Ishikawa (cell line): Measurements from ENCODE around the gene CD200R1L.

Experiments
- CEBPB ChIP-seq: IDR thresholded peaks from 2 replicates; pipeline ENCODE4 v1.6.1; 2012
- CREB1 ChIP-seq: IDR thresholded peaks from 2 replicates; pipeline ENCODE4 v1.6.1; 2012; ENCODE audit warnings: low read depth
- EP300 ChIP-seq: IDR thresholded peaks from 2 replicates; pipeline ENCODE4 v1.6.1; 2012; ENCODE audit warnings: borderline replicate concordance
- FOXM1 ChIP-seq: IDR thresholded peaks from 2 replicates; pipeline ENCODE4 v1.6.1; 2012; ENCODE audit warnings: low read depth, borderline replicate concordance
- NFIC ChIP-seq: IDR thresholded peaks from 2 replicates; pipeline ENCODE4 v1.6.1; 2012
- RAD21 ChIP-seq: IDR thresholded peaks from 2 replicates; pipeline ENCODE4 v1.6.1; 2012; ENCODE audit warnings: low read depth
- TAF1 ChIP-seq: IDR thresholded peaks from 2 replicates; pipeline ENCODE4 v1.6.1; 2012; ENCODE audit warnings: low read depth, mild to moderate bottlenecking
- TCF12 ChIP-seq: IDR thresholded peaks from 2 replicates; pipeline ENCODE4 v1.6.1; 2012; ENCODE audit warnings: low read depth
- YY1 ChIP-seq: IDR thresholded peaks from 2 replicates; pipeline ENCODE4 v1.6.1; 2012; ENCODE audit warnings: low read depth
- ZBTB7A ChIP-seq: IDR thresholded peaks from 2 replicates; pipeline ENCODE4 v1.6.1; 2012; ENCODE audit warnings: low read depth
- TF ChIP-seq, protein P1 (sequence below): IDR thresholded peaks from 2 replicates; pipeline ENCODE4 v1.6.1; 2012; ENCODE audit warnings: low read depth, mild to moderate bottlenecking
- TF ChIP-seq, protein P2 (sequence below): IDR thresholded peaks from 2 replicates; pipeline ENCODE4 v1.6.1; 2012

DNA sequence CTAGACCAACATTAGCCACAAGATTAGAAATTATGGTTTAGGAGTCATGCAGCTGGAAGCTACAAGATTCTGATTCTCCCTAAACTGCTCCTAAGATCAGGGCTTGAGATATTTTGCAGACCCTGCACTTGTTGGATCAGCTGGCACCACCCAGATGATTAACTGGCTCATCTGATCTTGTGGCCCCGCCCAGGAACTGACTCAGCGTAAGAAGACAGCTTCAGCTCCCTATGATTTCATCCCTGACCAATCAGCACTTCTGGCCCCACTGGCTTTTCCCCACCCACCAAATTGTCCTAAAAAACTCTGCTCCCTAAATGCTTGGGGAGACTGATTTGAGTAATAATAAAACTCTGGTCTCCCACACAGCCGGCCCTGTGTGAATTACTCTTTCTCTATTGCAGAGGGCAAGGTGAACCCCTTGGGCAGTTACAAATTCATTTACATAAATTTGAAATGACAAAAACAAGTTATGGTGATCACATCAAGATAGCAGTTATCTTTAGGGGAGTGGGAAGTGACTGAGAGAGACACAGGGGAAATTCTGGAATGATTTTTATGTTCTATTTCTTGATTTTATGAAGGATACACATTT lies 76.5 kb downstream of the CD200R1L start:
- TF ChIP-seq CEBPB (no peak), TAF1 (no peak), EP300 (no peak), NFIC (no peak), TCF12 (no peak), CREB1 (no peak), YY1 (no peak), FOXM1 (no peak), RAD21 (no peak), ZBTB7A (no peak)
- TF ChIP-seq, protein P1, sequence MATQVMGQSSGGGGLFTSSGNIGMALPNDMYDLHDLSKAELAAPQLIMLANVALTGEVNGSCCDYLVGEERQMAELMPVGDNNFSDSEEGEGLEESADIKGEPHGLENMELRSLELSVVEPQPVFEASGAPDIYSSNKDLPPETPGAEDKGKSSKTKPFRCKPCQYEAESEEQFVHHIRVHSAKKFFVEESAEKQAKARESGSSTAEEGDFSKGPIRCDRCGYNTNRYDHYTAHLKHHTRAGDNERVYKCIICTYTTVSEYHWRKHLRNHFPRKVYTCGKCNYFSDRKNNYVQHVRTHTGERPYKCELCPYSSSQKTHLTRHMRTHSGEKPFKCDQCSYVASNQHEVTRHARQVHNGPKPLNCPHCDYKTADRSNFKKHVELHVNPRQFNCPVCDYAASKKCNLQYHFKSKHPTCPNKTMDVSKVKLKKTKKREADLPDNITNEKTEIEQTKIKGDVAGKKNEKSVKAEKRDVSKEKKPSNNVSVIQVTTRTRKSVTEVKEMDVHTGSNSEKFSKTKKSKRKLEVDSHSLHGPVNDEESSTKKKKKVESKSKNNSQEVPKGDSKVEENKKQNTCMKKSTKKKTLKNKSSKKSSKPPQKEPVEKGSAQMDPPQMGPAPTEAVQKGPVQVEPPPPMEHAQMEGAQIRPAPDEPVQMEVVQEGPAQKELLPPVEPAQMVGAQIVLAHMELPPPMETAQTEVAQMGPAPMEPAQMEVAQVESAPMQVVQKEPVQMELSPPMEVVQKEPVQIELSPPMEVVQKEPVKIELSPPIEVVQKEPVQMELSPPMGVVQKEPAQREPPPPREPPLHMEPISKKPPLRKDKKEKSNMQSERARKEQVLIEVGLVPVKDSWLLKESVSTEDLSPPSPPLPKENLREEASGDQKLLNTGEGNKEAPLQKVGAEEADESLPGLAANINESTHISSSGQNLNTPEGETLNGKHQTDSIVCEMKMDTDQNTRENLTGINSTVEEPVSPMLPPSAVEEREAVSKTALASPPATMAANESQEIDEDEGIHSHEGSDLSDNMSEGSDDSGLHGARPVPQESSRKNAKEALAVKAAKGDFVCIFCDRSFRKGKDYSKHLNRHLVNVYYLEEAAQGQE = no peak
- TF ChIP-seq, protein P2, sequence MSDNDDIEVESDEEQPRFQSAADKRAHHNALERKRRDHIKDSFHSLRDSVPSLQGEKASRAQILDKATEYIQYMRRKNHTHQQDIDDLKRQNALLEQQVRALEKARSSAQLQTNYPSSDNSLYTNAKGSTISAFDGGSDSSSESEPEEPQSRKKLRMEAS = no peak
